GM21576 (cell line): ENCODE measurements around the gene DDX5.

Experiments used
- ATAC-seq: cut with Tn5 transposase; IDR thresholded peaks from one replicate; pipeline ENCODE4 v1.9.1; 2021; ENCODE audit warnings: mild to moderate bottlenecking, moderate library complexity; ENCODE audit not compliant: unreplicated experiment

Gene DDX5

DNA sequence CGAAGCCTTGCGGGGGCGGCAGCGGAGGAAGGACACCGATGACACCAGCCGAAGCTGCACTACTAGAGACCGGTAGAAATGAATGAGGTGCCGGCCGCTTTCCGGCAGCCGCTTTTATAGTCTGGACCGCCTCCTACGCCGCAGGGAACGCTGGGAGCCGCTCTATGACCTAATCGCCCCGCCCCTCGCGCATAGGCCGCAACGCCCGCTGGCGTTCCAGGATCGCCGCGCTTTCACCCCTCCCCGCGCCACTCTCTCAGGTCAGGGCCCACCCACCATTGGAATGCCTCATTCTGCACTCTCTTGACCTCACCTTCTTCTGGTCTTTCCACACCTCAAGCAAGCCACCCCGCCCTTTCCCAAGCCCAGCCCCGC, at the start of gene DDX5:
DDX5 (minus strand) TSS at position 89 of the 375 bp plus-strand sequence. CDS start 170 bp downstream, outside the sequence.
- ATAC-seq: peak; percentile 53

DNA sequence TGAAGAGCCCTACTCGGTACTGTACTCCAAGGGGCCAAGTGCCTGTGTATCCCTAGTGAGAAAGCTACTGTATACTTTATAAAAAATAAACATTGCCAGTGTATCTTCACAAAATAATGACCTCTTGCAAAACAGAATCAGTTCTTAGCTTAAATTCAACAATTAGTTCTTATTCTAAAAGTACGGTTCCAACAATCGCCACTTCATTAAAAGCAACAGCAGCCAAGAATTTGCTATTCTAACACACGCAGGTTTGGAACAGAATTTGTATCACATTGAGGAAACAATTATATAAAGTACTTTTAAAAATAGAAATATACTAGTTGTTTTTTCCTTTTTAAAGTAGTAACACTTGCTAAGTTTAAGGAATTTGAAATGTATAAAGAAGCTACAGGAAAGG, 49.2 kb upstream of the DDX5 start:
- ATAC-seq: no peak

DNA sequence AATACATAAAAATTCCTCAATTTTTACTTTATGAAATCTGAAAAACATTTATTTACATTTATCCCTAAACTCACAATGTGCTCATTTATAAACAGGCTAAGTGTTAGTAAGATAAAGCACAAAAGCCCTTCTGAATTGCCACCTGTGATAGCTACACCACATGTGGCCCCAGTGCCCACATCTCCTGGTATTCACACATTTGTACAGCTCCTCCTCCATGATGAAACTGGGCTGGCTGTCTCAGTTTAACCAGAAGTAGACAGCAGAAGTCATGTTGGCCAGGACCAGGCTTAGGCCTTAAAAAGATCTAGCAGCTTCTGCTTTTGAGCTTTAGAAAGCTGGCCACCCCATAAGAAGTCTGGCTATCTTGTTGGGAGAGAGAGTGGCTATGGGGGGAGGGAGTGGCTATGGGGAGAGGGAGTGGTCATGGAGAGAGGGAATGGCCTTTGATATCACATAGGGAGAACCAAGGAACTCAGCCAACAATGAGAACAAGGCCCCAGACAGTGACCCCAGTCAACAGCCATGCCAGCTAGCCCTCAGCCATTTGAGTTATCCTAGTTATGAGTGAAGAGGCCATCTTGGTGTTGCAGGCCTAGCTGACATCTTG, 48.0 kb upstream of the DDX5 start:
- no peak for ATAC-seq

DNA sequence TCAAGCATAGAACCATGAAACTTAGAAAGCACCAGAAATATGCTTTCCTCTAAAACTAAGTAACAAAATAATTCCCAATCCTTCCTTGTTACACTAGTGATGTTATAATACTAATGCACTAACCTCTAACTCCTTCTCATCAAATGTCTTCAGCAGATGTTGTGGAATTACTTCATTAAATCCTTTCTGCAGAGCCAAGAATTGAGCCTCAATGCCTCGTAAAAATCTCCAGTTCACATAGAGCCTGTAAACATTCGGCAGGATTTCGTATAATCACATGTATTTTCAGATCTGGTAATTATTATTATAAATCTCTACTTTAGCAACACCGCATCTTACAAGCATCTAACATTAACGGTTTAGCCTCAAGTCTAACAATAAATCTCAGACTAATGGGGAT, 45.4 kb upstream of the DDX5 start:
- no peak for ATAC-seq

DNA sequence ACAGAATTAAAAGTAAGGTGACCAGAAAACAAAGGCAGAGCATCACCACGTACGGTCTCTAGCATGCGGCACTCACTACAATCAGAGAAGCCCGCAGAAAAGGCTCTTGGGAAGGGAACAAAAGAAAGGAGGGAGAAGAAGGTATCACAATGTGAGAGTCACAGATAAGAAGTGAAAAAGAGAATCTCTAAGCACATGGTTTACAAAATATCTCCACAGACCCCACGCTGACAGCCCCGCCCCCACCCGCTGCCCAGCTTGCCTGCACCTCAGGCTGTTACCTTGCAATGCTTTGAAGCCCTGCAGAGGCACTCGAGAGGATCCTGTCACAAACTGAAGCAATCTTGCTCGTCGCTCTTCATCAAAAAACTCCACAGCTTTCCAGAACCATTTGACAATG, 41.2 kb upstream of the DDX5 start:
- no peak for ATAC-seq

DNA sequence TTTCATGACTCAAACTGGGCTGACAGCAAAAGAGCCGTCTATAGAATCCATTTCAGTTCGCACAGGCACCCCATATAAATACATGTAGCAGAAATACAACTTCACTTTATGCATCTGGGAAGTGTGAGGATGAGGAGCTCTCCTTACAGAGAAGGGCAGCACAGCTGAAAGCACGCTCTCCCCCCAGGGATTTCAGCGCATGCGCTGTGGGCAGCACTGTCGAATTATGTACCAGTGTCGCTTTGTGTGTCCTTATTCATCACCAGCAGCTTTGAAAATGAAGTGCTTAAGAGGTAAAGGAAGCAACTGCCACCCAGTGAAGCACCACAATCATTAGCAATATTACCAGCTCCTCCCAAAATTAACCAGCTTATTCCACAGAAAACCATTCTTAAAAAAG, 40.6 kb upstream of the DDX5 start:
- ATAC-seq: no peak

DNA sequence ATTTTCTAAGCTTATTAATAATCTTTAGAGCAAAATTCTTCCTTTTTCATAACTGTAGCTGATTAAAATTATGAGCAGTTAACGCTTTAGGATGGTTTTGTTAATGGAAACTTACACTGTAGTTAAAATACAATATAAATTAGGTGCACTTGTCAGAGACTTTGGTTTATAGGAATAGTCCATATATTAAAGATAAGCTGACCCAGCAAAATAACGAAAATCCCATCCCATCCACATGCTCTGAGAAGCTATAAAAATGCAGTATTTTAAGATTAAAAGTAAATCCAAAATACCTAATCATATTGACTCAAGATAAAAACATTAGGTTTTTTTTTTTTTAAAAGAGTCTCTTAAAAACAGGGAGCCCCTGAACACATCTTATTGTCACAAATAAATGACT, 38.7 kb upstream of the DDX5 start:
- no peak for ATAC-seq

DNA sequence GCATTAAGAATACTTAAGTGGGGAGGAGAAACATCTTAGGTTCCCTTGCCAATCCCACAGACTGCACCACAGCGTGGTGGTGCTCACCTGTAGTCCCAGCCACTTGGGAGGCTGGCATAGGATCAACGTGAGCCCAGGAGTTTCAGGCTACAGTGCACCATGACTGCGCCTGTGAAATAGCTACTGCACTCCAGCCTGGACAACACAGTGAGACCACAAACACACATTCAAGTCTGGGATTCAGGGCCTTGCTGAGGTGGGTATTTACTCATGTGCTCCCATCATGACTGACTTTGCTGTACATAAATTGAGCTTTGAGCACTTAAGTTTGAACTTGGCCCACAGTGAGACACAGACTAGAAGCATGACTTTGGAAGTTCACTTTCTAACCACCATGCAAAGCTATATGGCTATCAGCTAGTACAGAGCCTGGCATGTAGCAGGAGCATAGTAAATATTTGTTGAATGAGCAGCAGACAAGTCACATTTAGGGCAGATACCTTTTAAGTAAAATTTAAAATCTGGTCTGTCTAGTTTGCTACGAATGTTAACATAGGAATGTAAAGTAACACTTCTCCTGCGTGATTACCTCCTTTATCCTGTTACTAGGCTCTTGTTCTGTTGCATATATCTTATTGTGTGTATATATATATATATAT, 34.2 kb upstream of the DDX5 start:
- no peak for ATAC-seq

DNA sequence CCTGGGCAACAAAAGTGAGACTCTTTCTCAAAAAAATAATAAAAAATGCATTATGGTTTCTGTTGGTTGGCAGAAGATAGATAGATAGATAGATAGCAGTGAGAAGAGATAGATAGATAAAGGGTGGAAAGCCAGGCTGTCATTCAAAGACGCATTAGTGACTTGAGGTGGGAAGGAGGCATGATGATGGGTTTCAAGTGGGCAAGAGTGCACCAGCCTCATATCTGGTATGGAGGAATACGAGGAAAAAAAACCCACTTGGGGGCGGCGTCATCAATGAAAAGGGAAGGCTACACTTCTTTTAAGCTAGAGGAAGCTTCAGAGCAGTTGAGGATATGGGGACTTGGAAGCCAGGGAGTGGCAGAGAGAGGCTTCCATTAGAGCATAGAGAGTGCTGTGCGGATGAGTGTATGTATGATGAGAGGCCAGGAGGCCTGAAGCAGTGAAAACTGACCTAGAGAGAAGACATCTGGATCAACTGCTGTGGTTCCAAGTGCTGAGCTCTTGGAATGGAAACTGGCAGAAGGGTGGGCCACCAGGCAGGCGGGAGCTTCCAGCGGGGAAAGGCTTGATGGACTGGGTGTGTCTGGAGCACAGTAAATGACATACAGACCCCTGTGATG, 32.5 kb upstream of the DDX5 start:
- ATAC-seq: no peak

DNA sequence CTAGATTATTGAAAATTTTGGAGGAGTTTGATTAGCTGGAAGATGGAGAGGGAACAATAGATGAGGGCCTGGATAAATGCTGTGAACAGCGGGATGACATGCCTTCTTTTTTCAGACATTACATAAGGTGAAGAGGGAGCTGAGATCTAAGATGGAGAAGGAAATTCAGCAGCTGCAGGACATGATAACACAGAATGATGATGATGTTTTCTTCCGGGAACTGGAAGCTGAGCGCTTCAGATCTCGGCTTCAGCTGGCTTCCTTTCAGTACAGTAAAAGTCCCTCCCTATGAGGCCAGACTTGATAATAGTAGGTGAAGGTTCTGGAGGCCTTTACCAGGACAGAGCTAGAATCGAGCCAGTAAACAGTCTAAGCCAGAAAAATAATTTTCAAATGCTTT, 31.4 kb upstream of the DDX5 start:
- ATAC-seq: no peak

DNA sequence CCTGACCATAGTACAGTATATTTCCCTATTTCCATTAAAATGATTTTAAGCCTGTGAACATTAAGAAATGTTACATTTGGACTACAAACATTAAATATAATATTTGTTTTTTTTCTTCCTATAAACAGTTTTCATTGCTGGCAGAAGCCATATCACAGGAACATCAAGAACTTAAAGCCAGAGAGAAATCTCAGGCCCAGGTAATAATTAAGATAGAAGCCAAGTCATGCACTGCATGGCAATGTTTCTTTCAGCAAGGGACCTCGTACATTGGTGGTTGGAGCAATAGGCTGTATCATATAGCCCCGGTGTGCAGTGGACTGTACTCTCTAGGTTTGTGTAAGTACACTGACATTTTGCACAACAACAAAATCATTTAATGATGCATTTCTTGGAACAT, 30.8 kb upstream of the DDX5 start:
- ATAC-seq: no peak

DNA sequence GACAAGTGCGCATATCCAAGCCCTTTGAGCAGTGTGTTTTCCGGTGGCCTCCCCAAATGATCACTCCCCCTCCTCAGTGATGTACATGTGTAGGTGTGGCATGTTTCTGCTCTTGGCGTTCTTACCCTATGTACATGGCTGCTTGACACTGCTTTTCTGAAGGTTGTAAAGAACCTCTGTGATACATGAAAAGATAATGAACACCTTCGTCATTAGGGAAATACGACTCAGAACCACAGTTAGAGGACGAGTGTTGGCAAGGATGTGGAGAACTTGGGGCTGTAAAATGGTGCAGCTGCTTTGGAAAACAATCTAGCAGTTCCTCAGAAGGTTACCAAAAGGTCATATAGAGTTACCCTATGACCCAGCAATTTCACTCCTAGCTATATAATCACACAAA, 29.3 kb upstream of the DDX5 start:
- no peak for ATAC-seq

DNA sequence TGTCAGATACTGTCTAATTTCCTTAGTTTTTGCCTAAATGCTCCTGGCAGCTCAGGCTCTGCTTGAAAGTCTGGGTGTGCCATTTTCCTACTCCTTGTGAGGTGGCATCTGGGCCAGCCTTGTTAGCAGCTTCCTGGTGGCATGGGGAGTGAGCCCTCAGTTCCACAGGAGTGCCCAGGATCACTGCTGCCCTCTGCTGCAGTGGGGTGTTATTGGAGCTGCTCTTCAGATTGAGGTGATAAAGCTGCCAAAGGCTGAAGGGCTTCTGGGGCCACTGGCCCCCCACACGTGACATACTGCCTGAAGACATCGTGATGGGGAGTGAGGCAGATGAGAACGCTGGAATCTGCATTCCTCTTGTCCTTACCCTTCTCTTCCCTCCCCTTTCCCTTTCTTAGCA, 28.1 kb upstream of the DDX5 start:
- ATAC-seq: no peak

DNA sequence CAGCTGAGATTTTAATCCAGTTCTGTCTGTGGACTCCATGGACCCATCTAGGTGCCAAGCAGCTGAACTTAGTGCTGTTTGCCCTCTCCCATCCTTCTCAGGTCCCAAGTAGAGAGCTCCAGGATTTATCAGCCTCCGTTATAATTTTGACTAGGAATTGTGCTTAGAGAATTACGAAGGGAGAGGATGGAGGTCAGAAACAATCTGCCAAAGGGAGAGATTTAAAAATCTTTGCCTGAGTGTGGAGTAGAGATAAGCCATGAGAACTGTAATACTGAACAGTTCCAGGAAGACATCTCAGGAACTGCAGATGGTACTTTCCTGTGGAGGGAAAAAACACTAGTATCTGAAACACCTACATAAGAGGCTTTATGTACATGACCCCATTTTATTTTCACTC, 27.7 kb upstream of the DDX5 start:
- no peak for ATAC-seq

DNA sequence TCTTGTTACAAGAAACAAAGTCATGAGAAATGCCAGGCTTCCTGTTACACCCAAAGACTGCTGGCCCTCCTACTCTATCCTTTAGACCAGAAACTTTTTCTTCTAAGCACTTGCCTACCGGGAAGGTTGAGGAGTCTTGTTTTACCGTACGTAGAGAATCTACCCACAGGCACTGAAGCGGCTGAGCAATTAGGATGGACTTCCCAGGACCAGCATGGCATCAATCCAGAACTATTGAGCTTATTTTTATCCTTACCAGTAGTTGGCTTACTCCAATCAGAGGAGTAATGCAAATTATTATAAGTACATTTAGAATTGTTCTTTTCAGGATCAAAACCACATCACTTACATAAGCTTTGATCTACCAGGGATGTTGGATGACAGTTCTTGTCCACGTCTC, 26.3 kb upstream of the DDX5 start:
- ATAC-seq: no peak

DNA sequence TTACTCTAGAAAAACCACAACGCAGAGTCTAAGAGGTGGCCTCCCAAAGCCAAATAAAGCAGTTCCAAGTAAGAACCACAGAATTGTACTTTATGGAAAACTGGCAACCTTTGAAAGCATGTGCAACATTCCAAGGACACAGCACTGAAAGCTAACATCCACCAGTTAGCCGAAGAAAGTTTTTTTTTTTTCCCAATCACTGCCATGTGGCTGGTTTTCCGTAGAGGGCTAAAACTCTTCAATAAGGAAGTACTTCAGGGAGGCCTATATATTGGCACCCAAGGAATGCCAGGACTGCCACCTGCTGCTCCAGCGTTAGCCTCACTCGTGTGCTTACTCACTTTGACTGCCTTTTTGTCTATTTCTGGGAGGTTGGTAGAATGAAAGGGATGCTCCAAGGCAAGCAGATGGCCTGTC, 25.9 kb upstream of the DDX5 start:
- no peak for ATAC-seq

DNA sequence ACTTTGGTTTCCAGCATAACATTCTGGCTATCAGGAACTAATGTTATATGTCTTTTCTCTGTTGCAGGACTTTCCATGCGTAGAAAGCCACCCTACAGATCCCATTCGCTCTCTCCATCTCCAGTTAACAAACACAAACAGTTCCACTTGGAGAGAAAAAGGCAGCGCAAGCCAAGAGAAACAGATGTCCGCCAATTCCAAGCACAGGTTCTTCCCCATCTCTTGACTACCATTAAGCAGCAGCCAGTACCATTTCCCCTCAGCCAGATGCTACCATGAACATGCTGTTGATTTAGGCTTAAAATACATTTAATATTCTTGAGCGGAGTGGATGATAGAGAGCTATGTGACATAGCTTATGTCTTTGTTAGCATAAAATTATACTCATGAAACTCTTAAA, 23.1 kb upstream of the DDX5 start:
- ATAC-seq: no peak

DNA sequence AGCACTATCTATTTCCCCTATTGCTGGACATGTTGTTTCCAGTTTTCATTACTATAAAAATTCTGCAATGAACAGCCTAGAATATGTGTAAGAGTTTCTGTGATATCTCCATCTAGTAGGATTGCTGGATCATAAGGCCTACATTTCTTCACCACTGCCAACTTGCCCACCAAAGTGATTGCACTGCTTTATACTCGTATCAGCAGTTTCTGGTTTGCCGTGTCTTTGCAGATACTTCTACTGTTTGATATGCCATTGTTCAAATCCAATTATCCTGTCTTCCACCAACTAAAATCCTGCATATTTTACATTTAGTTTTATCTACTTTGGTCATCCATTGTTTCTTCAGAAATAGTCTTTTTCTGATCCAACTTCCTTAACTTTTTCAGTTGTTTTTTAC, 21.8 kb upstream of the DDX5 start:
- no peak for ATAC-seq

DNA sequence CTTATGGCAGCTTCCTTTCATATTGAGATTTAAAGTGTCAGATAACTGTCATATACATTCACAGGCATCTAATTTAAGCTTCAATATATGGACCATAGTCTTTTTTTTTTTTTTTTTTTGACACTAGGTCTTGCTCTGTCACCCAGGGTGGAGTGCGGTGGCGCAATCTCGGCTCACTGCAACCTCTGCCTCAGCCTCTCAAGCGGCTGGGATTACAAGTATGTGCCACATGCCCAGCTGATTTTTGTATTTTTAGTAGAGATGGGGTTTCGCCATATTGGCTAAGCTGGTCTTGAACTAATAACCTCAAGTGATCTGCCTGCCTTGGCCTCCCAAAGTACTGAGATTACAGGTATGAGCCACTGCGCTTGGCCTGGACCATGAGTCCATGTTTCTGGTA, 14.3 kb upstream of the DDX5 start:
- no peak for ATAC-seq

DNA sequence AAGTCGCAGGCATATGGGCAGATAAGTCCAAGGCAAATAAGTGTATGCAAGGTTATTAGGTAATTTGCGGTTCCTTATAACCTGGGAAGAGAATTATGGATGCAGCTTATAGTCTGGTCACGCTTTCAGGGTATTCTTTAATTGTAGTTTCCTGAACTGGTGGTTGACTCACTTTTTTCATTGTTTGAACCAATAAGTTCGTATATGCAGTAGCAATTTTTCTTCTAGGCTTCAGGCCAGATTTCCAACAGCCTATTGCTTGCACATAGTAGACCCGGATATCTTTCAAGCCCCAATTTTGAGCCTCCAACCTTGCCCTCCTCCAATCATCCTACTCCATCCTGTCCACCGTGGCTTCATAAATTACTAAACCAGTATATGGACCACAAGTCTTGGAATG, 13.5 kb upstream of the DDX5 start:
- no peak for ATAC-seq

DNA sequence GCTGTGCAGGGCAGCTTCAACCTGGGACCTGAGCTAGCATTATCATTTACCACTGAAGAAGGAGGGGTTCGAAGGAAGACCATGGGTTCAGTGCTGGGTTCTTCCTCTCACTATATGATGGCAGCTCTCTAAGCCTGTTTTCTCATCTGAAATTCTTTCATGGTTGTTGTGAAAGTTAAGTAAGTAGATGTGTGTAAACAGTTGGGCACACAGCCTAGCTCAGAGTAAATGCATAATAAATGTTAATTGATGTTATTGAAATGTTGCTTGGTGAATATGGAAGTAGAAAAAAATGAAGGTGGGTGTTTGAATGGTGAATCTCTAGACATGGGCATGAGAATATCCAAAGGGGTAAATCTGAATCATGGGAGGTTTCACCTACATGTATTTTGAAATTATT, 9.7 kb upstream of the DDX5 start:
- no peak for ATAC-seq

DNA sequence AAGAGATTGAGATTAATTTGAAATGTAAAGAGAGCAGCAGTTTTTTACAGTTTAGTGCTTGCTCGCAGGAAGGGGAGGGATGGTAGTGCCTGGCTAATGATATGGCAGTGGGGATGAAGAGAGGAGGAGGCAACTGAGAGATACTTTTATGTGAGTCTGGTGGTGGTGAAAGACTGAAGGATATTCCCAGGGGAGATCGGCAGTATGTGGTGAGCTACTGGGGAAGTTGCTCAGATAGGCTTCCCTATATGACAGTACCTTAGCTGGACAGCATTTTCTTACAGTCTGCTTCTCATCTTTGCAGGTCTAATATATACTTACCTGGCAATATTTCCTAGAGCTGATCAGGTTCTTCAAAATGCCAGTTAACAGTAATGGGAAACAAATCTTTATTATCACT, 9.3 kb upstream of the DDX5 start:
- ATAC-seq: no peak

DNA sequence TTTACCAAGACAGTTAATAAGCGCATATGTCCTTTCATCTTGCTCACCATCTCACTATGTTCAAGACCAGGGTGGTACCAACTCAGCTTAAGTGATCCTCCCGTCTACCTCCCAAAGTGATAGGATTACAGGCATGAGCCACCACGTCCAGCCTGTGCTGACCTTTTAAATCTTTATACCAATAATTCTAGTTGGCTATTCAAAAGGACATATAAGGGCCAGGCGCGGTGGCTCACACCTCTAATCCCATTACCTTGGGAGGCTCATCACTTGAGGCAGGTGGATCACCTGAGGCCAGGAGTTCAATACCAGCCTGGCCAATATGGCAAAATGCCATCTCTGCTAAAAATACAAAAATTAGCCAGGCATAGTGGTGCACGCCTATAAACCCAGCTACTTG, 3.1 kb upstream of the DDX5 start:
- ATAC-seq: no peak
